Hematopoietic multipotent progenitor cell treated with erythropoietin and hydrocortisone succinate and interleukin-3 and kit ligand, for 4 days (in vitro differentiated cells): ENCODE data around the gene NR3C1.
"Not testable (repeated sequence)": the region's sequence is repeated elsewhere in the genome, so short reads cannot be mapped to it uniquely, and the experiment has no call there.

Source experiments
- DNase-seq: peaks from one replicate; pipeline ENCODE4 v3.0.0-alpha.2; 2015

Gene NR3C1

DNA sequence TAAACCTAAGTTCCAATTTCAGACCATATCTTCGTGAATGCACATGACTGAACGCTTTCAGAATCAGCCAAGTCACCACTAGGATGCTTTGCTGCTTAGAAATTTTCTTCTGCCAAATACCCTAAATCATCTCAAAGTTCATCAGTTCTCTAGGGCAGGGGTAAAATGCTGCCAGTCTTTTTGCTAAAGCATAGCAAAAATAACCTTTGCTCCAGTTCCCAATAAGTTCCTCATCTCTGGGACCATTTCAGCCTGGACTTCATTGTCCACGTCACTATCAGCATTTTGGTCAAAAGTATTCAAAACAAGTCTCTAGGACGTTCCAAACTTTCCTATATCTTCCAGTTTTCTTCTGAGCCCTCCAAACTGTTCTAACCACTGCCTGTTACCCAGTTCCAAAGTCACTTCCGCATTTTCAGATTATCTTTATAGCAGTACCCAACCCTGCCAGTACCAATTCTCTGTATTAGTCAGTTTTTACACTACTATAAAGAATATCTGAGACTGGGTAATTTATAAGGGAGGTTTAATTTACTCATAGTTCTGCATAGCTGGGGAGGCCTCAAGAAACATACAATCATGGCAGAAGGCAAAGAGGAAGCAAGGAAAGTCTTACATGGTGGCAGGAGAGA lies 74.8 kb downstream of the NR3C1 start:
- peak; percentile 25 for DNase-seq

DNA sequence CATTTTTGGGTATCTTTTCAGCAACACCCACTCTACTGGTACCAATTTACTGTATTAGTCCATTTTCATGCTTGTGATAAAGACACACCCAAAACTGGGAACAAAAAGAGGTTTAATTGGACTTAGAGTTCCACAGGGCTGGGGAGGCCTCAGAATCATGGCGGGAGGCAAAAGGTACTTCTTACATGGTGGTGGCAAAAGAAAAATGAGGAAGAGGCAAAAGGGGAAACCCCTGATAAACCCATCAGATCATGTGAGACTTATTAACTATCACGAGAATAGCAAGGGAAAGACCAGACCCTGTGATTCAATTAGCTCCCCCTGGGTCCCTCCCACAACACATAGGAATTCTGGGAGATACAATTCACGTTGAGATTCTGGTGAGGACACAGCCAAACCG lies 78.4 kb downstream of the NR3C1 start:
- not testable (repeated sequence) for DNase-seq

DNA sequence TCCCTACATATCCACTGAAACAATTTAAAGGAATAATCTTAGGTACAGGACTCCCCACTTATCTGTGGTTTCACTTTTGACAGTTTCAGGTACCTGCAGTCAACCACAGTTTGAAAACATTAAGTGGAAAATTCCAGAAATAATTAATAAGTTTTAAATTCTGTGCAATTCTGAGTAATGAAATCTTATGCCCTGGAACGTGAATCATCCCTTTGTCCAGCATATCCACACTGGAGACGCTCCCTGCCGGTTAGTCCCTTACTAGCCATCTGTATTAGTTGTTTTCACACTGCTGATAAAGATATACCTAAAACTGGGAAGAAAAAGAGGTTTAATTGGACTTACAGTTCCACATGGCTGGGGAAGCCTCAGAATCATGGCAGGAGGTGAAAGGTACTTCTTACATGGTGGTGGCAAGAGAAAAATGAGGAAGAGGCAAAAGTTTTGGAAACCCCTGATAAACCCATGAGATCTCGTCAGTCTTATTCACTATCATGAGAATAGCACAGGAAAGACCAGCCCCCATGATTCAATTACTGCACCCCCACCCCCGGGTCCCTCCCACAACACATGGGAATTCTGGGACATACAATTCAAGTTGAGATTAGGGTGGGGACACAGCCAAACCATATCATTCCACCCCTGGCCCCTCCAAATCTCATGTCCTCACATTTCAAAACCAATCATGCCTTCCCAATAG lies 80.4 kb downstream of the NR3C1 start:
- not testable (repeated sequence) for DNase-seq

DNA sequence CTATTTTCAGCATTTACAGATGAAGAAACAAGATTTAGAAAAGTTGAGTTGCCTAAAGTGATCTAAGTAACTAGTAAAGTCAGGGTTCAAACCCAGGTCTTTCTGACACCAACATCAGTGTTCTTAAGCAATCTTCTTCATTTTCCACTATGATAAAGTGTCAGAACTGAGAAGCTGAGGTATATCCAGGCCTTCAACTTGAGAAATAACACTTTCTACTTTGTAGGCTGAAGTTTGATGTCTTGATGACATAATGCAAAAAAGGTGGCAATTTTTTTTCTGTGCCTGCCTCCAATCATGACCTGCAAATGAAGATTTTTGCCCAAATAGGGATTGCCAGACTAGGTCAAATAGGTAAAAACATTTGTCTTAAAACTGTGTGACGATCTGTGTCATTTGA lies 81.3 kb downstream of the NR3C1 start:
- DNase-seq = no peak

DNA sequence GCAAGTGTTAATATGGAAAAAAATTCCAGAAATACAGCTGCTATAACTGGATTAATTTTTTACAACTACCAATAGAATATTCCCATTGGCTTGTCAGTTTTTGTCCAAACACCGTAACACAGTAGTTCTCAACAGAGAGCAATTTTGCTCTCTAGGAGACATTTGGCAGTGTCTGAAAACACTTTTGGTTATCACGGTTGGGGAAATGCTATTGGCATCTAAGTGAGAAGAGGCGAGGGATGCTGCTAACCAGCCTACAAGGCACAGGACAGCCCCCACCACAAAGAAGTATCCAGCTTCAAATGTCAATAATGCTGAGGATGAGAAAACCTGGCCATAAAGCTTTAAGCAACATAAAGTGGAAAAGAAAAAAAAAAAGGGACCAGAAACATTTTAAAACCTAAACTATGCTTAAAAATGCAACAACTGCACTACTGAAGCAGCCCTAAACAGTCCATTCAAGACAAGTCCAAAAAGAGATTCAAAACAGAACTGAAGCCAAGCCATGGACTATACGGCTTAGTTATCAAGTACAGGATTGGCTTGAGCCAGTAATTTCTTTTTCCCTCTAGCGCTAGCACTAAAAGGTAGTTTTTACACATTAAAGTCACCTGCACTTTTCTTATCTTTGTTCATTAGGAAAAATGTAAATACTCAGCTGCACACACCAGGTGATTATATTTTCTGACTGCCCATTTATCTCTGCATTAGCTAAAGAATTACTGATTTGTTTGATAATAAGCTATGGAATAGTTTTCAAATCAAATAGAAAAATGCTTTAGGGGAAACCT lies 83.9 kb downstream of the NR3C1 start:
- no peak for DNase-seq

DNA sequence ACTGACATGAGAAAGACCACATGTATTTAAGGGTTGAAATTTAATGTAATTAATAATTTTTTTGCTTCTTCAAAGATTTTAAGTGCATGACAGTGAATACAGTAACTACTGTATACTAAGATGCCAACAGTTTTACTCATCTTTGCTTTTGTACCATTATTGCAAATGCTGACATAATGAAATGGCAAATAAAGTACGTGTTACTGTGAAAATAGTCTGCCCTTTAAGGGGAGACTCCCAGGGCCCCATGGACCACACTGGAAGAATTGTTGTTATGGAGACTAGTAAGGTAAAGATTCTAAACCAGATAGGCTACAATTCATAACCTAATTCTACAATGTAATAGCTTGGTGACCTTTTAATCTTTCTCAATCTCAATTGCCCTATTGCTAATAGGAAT lies 84.7 kb downstream of the NR3C1 start:
- DNase-seq = no peak

DNA sequence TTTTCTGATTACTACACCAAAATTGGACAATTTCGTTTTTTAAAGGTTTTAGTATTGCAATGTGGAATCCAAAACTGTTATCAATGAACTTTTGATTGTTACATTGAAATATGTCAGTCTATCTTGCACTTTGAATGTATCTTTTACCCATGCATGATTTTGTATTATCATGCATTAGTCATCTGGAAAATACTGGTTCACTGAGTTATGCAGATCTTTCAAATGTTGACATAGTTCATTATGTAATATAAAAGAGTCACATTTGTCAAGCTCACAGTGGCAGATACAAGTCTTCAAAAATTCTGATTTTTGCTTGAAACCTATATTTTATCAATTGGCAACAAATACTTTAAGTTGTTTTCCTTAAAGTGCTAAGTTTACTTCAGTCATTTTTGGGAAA lies 85.2 kb downstream of the NR3C1 start:
- no peak for DNase-seq

DNA sequence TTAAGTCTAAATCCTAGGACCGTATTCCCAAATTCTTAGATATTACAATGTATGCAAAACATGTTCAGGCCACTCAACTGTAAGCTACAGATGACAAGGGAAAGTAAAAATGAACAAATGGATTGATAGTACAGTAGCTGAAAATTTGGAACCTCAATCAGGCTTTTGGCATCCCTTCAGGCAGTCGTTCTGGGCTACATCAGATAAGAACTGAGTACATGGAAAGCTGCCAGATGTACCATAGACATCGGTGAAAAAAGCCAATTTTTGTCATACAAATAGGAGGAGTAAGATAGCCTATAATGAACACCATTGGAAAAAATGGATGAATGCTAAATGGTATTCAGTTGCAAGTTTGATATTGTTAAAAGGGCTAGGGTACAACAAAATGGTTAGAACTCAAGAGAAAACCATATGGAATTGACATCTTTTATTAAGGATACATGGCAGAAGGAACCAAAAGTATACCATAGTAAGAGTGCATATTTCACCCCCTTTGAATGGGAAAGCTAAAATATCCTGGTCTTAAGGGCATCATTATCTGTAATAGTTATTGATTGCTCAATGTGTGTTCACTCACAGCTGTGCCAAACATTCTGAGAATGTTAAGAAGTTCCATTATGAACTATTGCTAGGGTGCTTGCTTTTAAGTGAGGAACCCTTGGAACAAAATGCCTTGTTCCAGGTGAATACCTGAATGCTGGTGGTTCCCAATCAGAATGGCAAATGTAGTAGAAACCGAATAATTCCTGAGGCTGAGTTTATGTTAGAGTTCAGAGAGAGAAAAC lies 86.4 kb downstream of the NR3C1 start:
- DNase-seq = peak; percentile 71

DNA sequence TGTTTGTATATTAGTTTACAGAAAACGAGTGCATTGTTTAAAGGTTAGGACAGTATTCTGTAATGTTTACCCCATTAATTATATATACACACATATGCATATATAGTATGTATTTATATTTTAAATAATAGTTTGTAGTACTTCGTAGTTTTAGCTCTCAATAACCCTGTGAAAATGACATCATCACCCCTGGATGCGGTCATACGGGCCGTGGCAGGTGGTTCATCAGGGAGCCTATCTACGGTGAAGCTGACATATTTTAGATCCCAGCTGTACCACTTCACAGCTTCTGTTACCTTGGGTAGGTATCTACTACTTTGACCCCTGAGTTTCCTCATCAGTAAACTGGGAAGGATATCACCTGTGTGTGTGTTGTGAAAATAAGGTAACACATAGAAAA lies 87.1 kb downstream of the NR3C1 start:
- DNase-seq = no peak

DNA sequence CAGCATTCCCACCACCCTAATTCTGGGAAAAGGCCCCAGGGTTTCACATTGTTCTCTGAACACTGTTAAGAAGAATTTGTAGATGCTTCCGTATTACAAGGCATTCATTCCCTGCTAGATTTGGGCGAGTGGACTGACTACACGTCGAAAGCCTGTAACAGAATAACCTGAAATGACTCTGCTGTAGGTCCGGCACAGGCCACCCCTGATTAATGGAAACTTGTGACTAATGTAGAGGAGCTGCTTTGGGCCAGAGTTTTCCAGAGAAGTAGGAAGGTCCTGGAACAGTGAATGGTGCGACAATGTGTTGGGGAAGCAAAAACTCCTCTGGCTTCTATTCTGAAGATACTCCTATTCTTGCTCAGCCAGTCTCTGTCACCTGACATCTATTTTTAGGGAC lies 87.6 kb downstream of the NR3C1 start:
- DNase-seq = no peak

DNA sequence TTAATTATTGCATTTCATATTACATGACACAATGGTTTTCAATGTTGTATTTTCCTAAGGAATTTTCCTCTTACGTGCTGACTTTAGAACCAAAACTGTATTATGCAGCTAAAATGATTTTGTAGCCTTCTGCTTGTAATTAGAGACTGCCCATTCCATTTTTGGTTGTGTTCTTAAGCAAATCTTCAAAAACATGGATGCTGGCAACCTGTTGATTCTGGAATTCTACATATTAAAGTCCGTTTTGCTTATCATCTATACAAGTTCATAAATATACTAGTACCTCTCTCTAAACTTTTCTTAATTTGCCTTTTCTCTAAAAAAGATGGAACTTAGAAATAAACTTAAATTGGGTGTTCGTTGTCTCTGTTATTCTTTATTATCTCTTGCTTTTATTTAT lies 88.3 kb downstream of the NR3C1 start:
- no peak for DNase-seq

DNA sequence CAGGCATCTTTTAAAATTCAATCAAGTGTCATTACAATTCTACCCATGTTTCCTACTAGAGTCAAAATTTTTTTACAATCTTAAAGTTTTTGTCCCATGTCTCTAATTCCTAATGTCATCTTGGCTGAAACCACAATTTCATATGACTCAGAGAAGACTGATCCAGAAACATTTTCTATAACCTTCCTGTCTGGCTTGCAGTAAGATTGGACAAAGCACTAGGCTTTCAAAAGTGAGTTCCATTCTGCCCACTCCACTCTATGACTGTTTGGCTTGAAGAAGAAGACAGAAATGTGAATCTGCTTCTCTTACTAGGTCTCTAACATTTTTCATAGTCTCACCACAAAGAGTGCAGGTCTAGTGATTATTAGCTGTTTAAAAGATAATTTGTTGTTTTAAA lies 88.8 kb downstream of the NR3C1 start:
- peak; percentile 15 for DNase-seq

DNA sequence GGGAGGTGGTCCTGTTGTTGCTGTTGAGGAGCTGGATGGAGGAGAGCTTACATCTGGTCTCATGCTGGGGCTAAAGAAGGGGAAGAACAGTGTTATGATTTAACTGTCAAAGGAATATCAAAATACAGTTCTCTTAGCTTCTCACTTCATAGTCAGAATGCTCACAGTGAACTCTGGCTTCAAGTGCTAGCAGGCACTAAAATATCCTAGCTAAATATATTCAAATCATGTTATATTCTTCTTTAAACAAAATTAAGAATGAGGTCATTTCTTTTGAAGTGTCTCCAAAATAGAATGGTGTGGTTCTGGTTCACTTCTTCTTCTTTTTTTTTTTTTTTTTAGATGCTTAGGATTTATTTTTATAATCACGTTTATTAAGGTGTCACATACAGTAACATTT lies 89.4 kb downstream of the NR3C1 start:
- DNase-seq = no peak

DNA sequence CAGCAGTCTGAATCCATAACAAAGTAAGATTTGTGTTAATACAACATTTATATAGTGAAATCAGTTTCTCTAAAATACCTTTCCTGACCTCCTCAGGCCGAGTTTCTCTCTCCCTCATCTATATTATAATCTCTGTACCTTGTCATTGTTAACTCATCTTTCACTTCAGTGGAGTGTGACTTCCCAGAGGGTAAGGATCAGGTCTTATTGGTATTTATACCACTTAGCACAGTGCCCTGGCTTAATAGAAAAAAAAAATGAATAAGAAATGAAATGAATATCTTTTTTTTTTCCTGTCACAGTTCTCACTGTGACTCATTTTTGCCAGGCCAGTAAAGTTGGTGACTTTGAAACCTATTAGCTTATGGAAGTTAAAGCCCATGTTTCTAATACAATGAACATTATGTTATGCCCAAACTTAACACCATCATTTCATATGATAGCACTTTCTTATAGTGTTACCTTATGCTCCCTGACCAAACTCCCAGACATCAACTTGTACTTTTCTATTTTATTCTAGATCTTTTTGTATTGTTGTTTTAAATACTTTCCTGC lies 90.1 kb downstream of the NR3C1 start:
- DNase-seq = no peak

DNA sequence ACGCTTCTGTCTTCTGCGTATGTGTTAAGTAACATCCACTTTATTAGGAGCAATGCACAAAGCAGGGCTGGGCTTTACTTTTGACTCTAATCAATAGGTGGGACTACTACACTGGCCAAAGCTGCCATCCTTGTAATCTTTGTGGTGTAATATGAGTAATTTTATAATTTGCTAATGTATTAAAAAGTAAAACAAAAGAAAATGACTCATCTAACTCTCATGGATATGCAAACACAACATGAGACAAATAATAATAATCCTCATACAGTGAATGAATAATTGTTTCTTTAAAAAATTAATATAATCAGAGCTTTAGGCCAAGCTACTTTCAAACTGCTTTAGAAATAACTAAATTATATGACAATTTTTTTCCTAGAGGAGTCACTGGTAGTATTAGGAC lies 90.7 kb downstream of the NR3C1 start:
- DNase-seq = no peak

DNA sequence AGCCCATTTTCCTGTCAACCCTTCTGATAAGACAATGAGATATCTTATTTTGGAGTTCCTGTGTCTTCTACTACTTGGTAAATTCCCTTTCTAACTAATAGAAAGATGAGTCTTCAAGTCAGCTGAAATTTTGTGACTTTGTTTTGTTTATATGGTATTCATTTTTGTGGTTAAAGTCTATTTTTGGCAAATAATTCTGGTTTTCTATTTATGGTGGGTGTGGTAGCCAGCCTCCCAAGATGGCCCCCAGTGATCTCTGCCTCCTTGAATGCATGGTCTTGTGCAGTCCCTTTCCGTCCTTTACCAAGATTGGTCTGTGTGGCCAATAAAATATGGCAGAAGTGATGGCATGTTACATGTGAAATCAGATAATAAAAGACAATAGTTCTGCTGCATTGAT lies 91.5 kb downstream of the NR3C1 start:
- no peak for DNase-seq

DNA sequence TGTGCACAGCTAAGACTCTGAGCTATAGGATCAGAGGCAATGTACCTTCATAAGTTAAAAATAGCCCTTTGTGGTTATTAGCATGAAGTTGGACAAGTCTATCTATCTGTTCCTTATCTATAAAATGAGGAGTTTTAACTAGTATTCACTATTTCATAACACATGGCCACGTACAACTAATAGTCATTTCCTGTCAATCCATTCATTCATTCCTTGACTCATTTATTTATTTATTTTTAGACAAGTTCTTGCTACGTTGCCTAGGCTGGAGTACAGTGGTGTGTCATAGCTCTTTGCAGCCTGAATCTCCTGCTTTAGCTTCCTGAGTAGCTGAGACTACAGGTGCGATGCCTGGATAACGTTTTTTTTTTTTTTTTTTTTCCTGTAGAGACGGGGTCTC lies 92.1 kb downstream of the NR3C1 start:
- no peak for DNase-seq

DNA sequence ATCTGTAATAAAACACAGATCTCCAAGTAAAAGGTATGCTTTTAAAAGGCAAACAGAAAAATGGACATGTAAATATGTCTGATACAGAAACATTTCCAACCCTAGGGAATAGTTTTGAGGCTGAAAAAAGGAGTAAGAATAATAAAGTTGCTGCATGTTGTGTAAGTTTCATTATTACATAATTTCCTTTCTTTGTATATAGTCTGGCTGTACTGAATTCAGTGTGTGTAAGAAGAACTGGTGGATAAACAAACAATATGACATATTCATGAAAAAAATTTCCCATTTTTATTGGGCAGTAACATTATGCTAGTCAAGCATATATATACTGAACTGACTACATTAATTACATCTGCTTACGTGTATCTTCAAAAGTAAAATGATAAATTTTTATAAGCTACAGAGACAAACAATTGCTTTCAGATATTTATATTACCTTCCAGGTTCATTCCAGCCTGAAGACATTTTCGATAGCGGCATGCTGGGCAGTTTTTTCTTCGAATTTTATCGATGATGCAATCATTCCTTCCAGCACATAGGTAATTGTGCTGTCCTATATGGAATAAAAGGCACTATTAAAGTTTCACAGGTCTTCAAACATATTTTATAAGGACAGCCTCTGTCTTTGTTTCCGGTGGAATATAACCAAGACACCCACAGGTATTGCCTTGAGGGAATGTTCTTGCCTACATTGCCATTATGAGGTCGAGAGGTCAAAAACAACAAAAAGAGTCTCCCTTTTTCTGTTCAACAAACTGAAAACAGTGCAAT lies 93.6 kb downstream of the NR3C1 start:
- DNase-seq = no peak

DNA sequence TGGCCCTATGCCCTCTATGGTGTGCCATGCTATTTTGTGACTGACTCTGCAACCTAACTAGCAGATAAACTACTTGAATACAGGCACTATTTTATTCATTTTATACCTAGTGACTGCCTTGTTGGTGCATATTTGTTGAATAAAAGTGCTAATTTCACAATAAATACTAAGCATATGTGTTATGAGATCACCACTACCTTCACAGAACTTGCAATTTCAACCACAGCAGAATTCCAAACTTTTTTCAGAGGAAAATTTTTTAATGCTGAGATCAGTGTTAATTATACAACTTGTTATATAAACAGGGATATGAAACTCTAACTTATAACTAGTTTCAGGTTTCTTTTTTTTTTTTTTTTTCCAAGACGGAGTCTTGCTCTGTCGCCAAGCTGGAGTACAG lies 94.8 kb downstream of the NR3C1 start:
- no peak for DNase-seq

DNA sequence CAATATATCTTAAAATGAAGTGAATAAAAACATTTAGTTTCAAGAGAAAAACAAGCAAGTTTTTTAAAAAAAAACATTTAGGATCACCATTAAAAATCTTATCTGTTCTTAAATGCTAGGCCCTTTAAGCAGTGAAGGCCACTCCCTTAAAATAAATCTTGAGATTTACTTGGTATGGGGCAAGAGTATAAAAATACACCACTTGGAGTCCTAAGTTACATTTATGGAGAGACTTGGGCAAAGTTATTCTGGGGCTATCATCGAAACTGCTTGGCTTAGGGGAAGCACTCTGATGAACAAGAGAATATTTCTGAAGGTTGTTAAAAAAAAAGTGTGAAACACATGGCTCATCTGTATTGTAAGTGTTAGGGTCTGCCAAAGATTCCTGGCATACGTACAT lies 97.4 kb downstream of the NR3C1 start:
- DNase-seq = no peak

DNA sequence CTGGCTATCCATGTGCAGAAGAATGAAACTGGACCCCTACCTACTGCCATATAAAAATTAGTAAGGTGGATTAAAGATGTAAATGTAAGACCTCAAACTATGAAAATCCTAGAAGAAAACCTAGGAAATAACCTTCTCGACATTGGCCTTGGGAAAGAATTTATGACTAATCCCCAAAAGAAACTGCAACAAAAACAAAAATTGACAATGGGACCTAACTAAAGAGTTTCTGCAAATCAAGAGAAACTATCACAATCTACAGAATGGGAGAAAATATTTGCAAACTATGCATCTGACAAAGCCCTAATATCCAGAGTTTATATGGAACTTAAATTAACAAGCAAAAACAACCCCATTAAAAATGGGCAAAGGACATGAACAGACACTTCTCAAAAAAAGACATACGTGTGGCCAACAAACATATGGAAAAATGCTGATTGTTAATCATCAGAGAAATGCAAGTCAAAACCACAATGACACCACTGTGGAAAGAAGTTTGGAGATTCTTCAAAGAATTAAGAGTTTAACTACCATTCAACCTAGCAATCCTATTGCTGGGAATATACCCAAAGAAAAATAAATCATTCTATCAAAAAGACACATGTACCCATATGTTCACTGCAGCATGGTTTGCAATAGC lies 98.5 kb downstream of the NR3C1 start:
- no peak for DNase-seq
